ENCODE data around the gene BTG4.

DNA sequence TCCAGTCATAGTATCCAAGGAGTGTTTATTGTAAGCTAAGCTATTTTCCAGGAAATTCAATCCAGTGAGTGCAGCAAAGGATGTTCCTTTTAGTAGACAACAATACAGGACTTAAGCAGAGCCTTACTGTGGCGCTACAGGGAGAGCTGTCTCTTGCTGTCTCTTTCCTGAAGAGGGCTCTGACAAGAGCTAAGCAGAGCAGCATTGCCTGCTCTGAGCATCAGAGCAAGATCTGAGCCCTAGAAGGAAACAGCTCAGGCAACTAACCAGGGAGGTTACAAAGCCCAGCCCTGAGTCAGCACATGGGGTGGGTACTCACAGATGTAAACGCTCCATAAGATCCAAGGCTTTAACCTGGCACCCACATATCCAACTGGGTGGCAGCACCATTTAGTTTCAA, 36.3 kb upstream of the BTG4 start:
- TF ChIP-seq USF2 (IDR thresholded peaks at IDR 0.05; ENCODE audit: low read length) (no peak), EZH2 (IDR thresholded peaks at IDR 0.05; ENCODE audit: low read depth, low read length, severe bottlenecking) (no peak), RFX5 (IDR thresholded peaks at IDR 0.05; ENCODE audit: borderline replicate concordance, low read depth, low read length) (no peak), SRF (IDR thresholded peaks at IDR 0.05; ENCODE audit: low read depth, low read length) (no peak), EP300 (IDR thresholded peaks at IDR 0.05; ENCODE audit: borderline replicate concordance in 1 of 2, low read depth in 2 of 2, low read length in 2 of 2) (no peak), POLR2A (IDR thresholded peaks at IDR 0.05; ENCODE audit: control extremely low read depth in 1 of 2, low read depth in 2 of 2, low read length in 2 of 2) (no peak), CTCF (IDR thresholded peaks at IDR 0.05; ENCODE audit: control extremely low read depth in 1 of 3, insufficient read depth in 1 of 3, low read depth in 1 of 3, low read length in 3 of 3) (no peak), TCF12 (IDR thresholded peaks at IDR 0.05; ENCODE audit: low read depth, low read length) (no peak), TAF1 (IDR thresholded peaks at IDR 0.05; ENCODE audit: low read depth, low read length) (no peak), NRF1 (IDR thresholded peaks at IDR 0.05; ENCODE audit: low read depth, low read length) (no peak), KDM1A (IDR thresholded peaks at IDR 0.05; ENCODE audit: borderline replicate concordance, low read length) (no peak)

Data from H1 (cell line).